ENCODE data around the gene MED20. TPM values are rescaled to one million over a fixed set of nuclear protein-coding genes. Genes with fewer than 3 reads are reported as not detected.

The MED20 gene
- total RNA-seq, 1 experiment from 2014 or later, result 42.4 TPM

DNA sequence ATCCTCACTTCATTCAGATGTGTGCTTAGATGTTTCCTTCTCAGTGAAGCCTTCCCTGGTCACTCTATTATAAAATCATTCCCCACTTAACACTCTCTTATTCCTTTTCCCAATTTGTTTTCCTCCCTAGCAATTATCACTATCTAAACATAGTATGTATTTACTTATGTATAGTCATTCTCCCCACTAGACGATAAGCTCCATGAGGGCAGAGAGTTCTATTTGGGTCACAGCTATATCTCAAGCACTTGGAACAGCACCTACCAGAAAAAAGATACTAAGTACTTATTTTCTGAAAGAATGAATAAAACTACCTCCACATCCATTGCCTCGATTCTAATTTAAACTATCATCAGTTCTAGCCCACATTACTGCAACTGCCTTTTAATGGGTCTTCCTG is 62.2 kb downstream of the MED20 start:
- H3K36me3 Mint-ChIP-seq, result no peaks in the 10 kb centered on the region
- H3K27ac Mint-ChIP-seq, result no peak overlapping the region
- ChIA-PET CTCF (no interaction called here), POLR2A (interaction anchor here (0.6 kb wide), 1 partner anchor 8 kb away, joined by 4 read pairs; no protein-coding TSS in a partner anchor)
- TF ChIP-seq ATF1 (CRISPR knock-in tag; IDR thresholded peaks at IDR 0.05) (no peak), TP53 (CRISPR knock-in tag; IDR thresholded peaks at IDR 0.05) (no peak), ZNF671 (CRISPR knock-in tag; IDR thresholded peaks at IDR 0.05) (no peak), FOXP1 (CRISPR knock-in tag; IDR thresholded peaks at IDR 0.05; ENCODE audit: borderline replicate concordance) (no peak), GTF2I (CRISPR knock-in tag; conservative IDR thresholded peaks at IDR 0.05) (no peak), FOXJ3 (CRISPR knock-in tag; IDR thresholded peaks at IDR 0.05; ENCODE audit: borderline replicate concordance) (no peak), JUN (CRISPR knock-in tag; IDR thresholded peaks at IDR 0.05) (no peak), JAZF1 (CRISPR knock-in tag; IDR thresholded peaks at IDR 0.05) (no peak), NFATC4 (CRISPR knock-in tag; IDR thresholded peaks at IDR 0.05) (no peak), ESRRA (CRISPR knock-in tag; IDR thresholded peaks at IDR 0.05; ENCODE audit: borderline replicate concordance) (no peak), IRF2 (CRISPR knock-in tag; IDR thresholded peaks at IDR 0.05; ENCODE audit: borderline replicate concordance, low read depth) (no peak), TEAD4 (CRISPR knock-in tag; IDR thresholded peaks at IDR 0.05) (no peak)
- TF ChIP-seq, protein P1, sequence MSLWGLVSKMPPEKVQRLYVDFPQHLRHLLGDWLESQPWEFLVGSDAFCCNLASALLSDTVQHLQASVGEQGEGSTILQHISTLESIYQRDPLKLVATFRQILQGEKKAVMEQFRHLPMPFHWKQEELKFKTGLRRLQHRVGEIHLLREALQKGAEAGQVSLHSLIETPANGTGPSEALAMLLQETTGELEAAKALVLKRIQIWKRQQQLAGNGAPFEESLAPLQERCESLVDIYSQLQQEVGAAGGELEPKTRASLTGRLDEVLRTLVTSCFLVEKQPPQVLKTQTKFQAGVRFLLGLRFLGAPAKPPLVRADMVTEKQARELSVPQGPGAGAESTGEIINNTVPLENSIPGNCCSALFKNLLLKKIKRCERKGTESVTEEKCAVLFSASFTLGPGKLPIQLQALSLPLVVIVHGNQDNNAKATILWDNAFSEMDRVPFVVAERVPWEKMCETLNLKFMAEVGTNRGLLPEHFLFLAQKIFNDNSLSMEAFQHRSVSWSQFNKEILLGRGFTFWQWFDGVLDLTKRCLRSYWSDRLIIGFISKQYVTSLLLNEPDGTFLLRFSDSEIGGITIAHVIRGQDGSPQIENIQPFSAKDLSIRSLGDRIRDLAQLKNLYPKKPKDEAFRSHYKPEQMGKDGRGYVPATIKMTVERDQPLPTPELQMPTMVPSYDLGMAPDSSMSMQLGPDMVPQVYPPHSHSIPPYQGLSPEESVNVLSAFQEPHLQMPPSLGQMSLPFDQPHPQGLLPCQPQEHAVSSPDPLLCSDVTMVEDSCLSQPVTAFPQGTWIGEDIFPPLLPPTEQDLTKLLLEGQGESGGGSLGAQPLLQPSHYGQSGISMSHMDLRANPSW (CRISPR knock-in tag; conservative IDR thresholded peaks at IDR 0.05; ENCODE audit: low read depth), result no peak
- TF ChIP-seq, protein P2, sequence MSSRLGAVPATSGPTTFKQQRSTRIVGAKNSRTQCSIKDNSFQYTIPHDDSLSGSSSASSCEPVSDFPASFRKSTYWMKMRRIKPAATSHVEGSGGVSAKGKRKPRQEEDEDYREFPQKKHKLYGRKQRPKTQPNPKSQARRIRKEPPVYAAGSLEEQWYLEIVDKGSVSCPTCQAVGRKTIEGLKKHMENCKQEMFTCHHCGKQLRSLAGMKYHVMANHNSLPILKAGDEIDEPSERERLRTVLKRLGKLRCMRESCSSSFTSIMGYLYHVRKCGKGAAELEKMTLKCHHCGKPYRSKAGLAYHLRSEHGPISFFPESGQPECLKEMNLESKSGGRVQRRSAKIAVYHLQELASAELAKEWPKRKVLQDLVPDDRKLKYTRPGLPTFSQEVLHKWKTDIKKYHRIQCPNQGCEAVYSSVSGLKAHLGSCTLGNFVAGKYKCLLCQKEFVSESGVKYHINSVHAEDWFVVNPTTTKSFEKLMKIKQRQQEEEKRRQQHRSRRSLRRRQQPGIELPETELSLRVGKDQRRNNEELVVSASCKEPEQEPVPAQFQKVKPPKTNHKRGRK (CRISPR knock-in tag; IDR thresholded peaks at IDR 0.05; ENCODE audit: borderline replicate concordance), result no peak
- TF ChIP-seq, protein P3, sequence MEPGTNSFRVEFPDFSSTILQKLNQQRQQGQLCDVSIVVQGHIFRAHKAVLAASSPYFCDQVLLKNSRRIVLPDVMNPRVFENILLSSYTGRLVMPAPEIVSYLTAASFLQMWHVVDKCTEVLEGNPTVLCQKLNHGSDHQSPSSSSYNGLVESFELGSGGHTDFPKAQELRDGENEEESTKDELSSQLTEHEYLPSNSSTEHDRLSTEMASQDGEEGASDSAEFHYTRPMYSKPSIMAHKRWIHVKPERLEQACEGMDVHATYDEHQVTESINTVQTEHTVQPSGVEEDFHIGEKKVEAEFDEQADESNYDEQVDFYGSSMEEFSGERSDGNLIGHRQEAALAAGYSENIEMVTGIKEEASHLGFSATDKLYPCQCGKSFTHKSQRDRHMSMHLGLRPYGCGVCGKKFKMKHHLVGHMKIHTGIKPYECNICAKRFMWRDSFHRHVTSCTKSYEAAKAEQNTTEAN (CRISPR knock-in tag; IDR thresholded peaks at IDR 0.05), result no peak
- TF ChIP-seq, protein P4, sequence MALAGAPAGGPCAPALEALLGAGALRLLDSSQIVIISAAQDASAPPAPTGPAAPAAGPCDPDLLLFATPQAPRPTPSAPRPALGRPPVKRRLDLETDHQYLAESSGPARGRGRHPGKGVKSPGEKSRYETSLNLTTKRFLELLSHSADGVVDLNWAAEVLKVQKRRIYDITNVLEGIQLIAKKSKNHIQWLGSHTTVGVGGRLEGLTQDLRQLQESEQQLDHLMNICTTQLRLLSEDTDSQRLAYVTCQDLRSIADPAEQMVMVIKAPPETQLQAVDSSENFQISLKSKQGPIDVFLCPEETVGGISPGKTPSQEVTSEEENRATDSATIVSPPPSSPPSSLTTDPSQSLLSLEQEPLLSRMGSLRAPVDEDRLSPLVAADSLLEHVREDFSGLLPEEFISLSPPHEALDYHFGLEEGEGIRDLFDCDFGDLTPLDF (CRISPR knock-in tag; IDR thresholded peaks at IDR 0.05), result no peak
- TF ChIP-seq, protein P5, sequence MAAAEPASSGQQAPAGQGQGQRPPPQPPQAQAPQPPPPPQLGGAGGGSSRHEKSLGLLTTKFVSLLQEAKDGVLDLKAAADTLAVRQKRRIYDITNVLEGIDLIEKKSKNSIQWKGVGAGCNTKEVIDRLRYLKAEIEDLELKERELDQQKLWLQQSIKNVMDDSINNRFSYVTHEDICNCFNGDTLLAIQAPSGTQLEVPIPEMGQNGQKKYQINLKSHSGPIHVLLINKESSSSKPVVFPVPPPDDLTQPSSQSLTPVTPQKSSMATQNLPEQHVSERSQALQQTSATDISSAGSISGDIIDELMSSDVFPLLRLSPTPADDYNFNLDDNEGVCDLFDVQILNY (CRISPR knock-in tag; IDR thresholded peaks at IDR 0.05), result no peak
- no peaks in the 10 kb centered on the region for H3K9me3 Mint-ChIP-seq
- H3K4me3 Mint-ChIP-seq, result no peak overlapping the region
- DNase-seq (ENCODE audit: low spot score), result no peak
- no peak for ATAC-seq
- H3K27me3 Mint-ChIP-seq (ENCODE audit: low read depth), result no peaks in the 10 kb centered on the region
- no peaks in the 10 kb centered on the region for H3K4me1 Mint-ChIP-seq

Other genes with a start within 250 kb of the MED20 start
- 3.1 to 3.9 TPM (median 3.3 TPM) in 3 replicates for gene TFEB, start 185.5 kb downstream of the MED20 start, total RNA-seq (2021)
- 0.55 to 0.63 TPM (median 0.62 TPM) in 3 replicates for gene PGC, start 173.7 kb downstream of the MED20 start, total RNA-seq (2021)
- 5.5 to 7.8 TPM (median 6.0 TPM) in 3 replicates for gene FRS3, start 141.2 kb downstream of the MED20 start, total RNA-seq (2021)
- 0.50 to 1.5 TPM (median 0.82 TPM) in 3 replicates for gene PRICKLE4, start 140.4 kb downstream of the MED20 start, total RNA-seq (2021)
- gene TOMM6, start 133.4 kb downstream of the MED20 start, total RNA-seq (2021), result 219 to 233 TPM (median 228 TPM) in 3 replicates
- 16.3 to 18.4 TPM (median 17.3 TPM) in 3 replicates for gene USP49, start 25.8 kb downstream of the MED20 start, total RNA-seq (2021)
- gene BYSL, start 360 bp upstream of the MED20 start, total RNA-seq (2021), result 40.3 to 50.8 TPM (median 43.8 TPM) in 3 replicates
- 23.0 to 33.6 TPM (median 23.0 TPM) in 3 replicates for gene CCND3, start 20.7 kb upstream of the MED20 start, total RNA-seq (2021)
- gene TAF8, start 129.4 kb upstream of the MED20 start, total RNA-seq (2021), result 29.6 to 33.6 TPM (median 31.0 TPM) in 3 replicates
- gene C6orf132, start 221.5 kb upstream of the MED20 start, total RNA-seq (2021), result 38.1 to 52.6 TPM (median 38.2 TPM) in 3 replicates